Measurements from ENCODE around the gene TMEM132D.

TMEM132D gene

GRCh38 chr12:129025055-129025454 lies 878.8 kb downstream of the TMEM132D start:
- DNase-seq, result no peak

Data from activated T-cell treated with anti-CD3 and anti-CD28 coated beads, Interleukin-2, amount 50 U/mL, for 48 hours (primary cell).